ENCODE measurements around the gene CIB1. TPM values are rescaled to one million over a fixed set of nuclear protein-coding genes. Genes with fewer than 3 reads are reported as not detected.

The CIB1 gene
- total RNA-seq (ENCODE audit: low replicate concordance), result 31.0 and 74.5 TPM in 2 replicates

DNA sequence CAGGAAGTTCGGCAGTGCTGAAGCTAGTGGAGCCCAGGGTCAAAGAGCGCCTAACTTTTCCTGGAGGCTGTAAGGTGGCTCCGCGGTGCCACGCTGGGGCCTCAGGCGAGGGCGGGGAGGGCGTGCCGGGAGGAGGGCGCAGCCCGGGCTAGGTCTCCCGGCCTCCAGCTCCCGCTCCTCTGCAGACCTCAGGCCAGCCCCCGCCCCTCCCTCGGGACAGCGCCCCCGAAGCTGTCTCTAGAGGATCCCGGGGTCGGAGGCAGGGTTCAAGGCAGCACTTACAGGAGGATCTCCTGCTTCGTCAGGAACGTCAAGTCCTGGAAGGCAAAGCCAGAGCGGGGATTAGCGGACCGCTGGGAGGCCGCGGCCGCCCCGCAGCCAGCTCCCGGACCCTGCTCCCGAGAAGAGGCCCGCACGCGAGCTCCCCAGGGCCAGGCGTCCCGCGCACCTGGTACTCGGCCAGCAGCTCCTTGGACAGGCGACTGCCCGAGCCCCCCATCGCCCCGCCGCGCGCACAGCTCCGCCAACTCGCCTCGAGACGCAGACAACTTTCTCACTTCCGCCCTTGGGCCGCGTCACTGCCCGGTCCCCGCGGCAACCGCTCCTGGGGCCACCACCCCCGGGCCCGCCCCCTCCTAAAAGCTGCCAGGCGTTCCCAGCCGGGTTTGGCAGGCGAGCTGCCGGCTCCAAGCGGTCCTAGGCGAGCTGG is at the start of gene CIB1:
Gene CIB1, minus strand, starts transcription at position 555 of the 709 bp plus-strand sequence. Its CDS starts 56 bp downstream, at position 499.

DNA sequence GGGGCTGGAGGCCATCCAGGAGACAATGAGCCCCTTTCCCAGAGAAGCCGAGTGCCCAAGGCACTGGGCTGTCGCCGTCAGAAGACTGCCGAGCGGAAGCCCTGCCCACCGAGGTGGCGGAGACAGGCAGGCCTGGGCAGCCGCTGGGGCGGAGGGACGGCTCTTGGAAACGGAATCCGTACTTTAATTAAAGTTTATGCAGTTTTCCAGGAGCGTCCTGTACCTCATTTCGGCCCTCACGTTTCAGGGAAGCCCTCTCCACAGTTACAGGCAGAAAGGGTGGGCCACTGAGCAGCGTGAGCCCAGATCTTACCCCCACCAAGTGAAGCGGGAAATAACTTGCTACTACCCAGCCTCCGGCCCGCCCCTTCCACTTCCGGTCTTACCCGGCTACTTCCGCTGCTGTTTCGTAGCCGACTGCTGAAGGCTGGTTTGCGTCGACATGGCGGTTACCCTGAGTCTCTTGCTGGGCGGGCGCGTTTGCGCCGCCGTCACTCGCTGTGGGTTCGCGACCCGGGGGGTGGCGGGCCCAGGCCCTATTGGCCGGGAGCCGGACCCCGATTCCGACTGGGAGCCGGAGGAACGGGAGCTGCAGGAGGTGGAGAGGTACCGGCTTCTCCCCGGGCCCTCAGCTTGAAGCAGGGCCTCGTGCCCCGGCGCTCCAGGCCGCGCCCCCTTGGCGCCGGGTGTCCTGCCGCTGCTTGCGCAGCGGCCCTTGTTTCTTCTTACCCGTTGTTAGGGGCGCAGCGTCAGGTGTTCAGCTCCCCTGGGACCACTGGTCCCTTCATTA is 31.7 kb upstream of the CIB1 start, which contains the start of gene NGRN:
Gene NGRN, plus strand, starts transcription at position 402 of the 790 bp plus-strand sequence. Its CDS starts 41 bp downstream, at position 443.

DNA sequence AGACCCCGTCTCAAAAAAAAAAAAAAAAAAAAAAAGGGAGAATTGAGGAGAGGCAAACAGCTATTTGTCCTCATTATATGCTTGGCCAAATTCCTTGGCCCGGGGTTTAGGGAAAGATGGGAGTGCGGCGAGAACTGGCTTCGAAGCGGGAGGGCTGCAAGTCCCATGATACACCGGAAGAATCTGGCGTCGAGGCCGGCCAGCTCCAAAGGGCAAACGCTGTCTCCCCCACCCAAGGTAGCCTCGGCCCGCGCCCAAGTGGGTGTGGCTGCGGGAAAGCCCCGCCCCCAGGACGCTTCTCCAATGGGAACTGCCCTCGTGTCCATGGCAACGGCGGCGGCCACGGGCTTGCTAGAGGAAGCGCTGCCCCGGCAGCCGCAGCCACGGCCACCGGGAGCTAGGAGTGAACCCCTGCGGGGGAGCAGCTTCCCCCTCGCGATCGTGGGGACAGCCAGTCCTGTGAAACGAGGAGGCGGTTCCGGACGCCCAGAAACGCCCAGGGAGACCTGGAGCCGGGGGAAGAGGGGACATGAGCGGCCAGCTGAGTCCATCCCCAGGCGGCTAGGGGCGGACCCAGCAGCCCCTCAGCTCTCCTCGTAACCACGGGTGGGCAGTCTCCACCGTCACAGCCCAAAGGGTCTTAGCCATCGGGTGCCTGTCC is 15.6 kb upstream of the CIB1 start, which contains the start of gene TTLL13:
Gene TTLL13, plus strand, starts transcription at position 354 of the 661 bp plus-strand sequence. CDS start 1,075 bp downstream, outside the sequence.

DNA sequence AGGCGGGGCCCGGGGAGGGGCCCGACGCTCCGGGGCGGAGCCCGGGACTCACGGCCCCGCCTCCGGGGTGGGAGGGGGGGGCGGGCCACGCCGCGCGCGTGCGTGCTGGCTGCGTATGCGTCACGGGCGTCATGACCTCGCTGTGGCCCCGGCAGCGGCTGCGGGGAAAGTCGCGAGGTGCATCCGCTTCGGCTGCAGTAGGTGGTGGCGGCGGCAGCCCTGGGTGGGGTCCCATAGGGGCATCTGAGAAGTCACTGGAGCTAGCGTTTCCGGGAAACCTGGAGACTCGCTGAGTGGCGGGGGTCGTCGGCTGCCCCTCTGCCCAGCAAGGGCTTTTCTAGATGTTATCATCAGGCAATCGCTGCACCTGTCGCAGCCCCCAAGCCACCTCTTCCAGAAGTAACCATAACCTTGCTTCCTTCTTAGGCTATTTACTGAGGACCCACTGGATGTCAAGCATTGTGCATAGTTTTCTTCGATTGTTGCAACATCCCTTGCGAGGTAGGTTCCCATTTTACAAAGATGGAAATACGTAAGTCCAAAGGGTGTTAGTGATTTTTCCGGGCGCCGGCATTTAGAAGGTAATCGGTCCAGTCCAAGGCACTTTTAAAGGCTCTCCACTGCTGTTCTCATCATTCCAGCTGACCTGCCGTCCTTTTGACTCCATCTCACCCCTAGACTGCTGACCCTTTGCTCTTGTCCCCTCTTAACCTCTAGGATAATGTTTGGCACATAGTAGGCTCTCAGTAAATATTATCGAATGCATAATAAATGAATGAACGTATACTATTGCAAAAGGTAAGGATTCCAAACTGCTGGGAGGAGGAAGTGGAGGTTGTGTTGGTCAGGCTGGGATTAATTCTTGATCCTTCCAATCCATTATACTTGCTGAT is 601 bp upstream of the CIB1 start, which contains the start of gene GDPGP1:
Gene GDPGP1, plus strand, starts transcription at position 114 of the 893 bp plus-strand sequence. CDS start 6,700 bp downstream, outside the sequence.

DNA sequence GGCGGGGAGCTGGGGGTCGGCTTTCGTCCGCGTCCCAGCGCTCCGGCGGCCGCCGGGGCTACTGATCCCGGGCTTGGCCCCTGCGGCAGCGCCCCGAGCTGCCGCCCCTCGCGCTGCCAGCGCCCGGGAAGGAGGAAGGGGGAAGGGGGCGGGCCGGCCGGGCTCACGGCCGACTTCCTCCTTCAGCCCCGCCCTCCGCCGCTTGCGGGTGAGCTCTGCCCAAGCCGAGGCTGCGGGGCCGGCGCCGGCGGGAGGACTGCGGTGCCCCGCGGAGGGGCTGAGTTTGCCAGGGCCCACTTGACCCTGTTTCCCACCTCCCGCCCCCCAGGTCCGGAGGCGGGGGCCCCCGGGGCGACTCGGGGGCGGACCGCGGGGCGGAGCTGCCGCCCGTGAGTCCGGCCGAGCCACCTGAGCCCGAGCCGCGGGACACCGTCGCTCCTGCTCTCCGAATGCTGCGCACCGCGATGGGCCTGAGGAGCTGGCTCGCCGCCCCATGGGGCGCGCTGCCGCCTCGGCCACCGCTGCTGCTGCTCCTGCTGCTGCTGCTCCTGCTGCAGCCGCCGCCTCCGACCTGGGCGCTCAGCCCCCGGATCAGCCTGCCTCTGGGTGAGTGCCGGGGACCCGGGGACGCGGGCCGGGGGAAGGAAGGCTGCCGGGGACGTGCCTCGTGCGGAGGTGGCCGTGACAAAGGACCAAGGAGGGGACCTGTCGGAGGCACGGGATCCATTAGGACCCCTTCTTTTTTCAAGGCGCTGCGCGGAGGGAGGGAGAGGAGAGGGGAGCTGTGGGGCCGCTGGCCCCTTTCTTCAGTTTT is 32.4 kb downstream of the CIB1 start, which contains the start of gene SEMA4B:
Gene SEMA4B, plus strand, starts transcription at position 201 of the 814 bp plus-strand sequence. Its CDS starts 249 bp downstream, at position 450.

Other genes with a start within 250 kb of the CIB1 start
- gene ZNF710, start 232.6 kb downstream of the CIB1 start, total RNA-seq (ENCODE audit: low replicate concordance), result 5.5 and 7.1 TPM in 2 replicates
- gene IDH2, start 131.5 kb downstream of the CIB1 start, total RNA-seq (ENCODE audit: low replicate concordance), result 33.7 and 140 TPM in 2 replicates
- 15.6 and 25.9 TPM in 2 replicates for gene SEMA4B, start 32.6 kb downstream of the CIB1 start, total RNA-seq (ENCODE audit: low replicate concordance)
- gene GDPGP1, start 268 bp upstream of the CIB1 start, total RNA-seq (ENCODE audit: low replicate concordance), result 4.4 and 6.2 TPM in 2 replicates
- 0.12 TPM in 1 of 2 replicates, not detected in the other for gene TTLL13, start 15.6 kb upstream of the CIB1 start, total RNA-seq (ENCODE audit: low replicate concordance)
- 34.0 and 69.7 TPM in 2 replicates for gene NGRN, start 31.7 kb upstream of the CIB1 start, total RNA-seq (ENCODE audit: low replicate concordance)
- gene ZNF774, start 118.3 kb upstream of the CIB1 start, total RNA-seq (ENCODE audit: low replicate concordance), result 1.1 and 1.7 TPM in 2 replicates
- 119 and 177 TPM in 2 replicates for gene IQGAP1, start 154.3 kb upstream of the CIB1 start, total RNA-seq (ENCODE audit: low replicate concordance)

All from smooth muscle cell of the coronary artery (primary cell).